Immature natural killer cell (primary cell): Measurements from ENCODE around the gene B3GALNT2. TPM values are rescaled to one million over a fixed set of nuclear protein-coding genes. Genes with fewer than 3 reads are reported as not detected.
A peak's percentile ranks its signal among the peaks of the same experiment; 100 is the strongest.
"Not testable (repeated sequence)": the region's sequence is repeated elsewhere in the genome, so short reads cannot be mapped to it uniquely, and the experiment has no call there.

ENCODE experiments used
- DNase-seq, 3 donors: peaks; one replicate each; pipeline ENCODE4 v3.0.0; 2022; ENCODE audit warnings: mixed read lengths in 1 of 3
- H3K27ac Mint-ChIP-seq, 6 donors: one replicate each; pipeline ENCODE4 v1.8.0; 2020; ENCODE audit warnings: mixed read lengths in 6 of 6, mild to moderate bottlenecking in 5 of 6, inconsistent platforms in 4 of 6, moderate library complexity in 3 of 6
- H3K27me3 Mint-ChIP-seq, 3 donors: one replicate each; pipeline ENCODE4 v1.8.0; 2020 to 2021; ENCODE audit warnings: low read depth in 3 of 3, mild to moderate bottlenecking in 3 of 3, mixed read lengths in 3 of 3, moderate library complexity in 3 of 3, inconsistent platforms in 1 of 3
- H3K36me3 Mint-ChIP-seq, 3 donors: one replicate each; pipeline ENCODE4 v1.8.0; 2020; ENCODE audit warnings: mixed read lengths in 3 of 3, inconsistent platforms in 2 of 3, mild to moderate bottlenecking in 2 of 3
- H3K4me1 Mint-ChIP-seq, 2 donors: one replicate each; pipeline ENCODE4 v1.8.0; 2020; ENCODE audit warnings: inconsistent platforms in 2 of 2, mild to moderate bottlenecking in 2 of 2, mixed read lengths in 2 of 2, moderate library complexity in 1 of 2
- H3K4me3 Mint-ChIP-seq, 5 donors: one replicate each; pipeline ENCODE4 v1.8.0; 2020; ENCODE audit warnings: mild to moderate bottlenecking in 5 of 5, mixed read lengths in 5 of 5, inconsistent platforms in 3 of 5, moderate library complexity in 3 of 5
- H3K9me3 Mint-ChIP-seq, 6 donors: one replicate each; pipeline ENCODE4 v1.8.0; 2020; ENCODE audit warnings: mild to moderate bottlenecking in 6 of 6, mixed read lengths in 6 of 6, inconsistent platforms in 4 of 6, moderate library complexity in 3 of 6
- polyA plus RNA-seq, 3 donors: library from polyadenylated mRNA; unstranded; fragments of 300-500 nt; fragmentation: Illumina TruSeq; gene quantifications; one replicate each; pipeline ENCODE4 v1.2.3, GENCODE V29; 2021

The B3GALNT2 gene
- polyA plus RNA-seq, 3 donors from 2014 or later = 4.0 to 5.2 (median 4.9) TPM

- H3K4me1 Mint-ChIP-seq = peaks cover 4 to 9% of the 10 kb centered on the region in 2 donors
- H3K27ac Mint-ChIP-seq = no peak overlapping the region
- DNase-seq = no peak
- no peak overlapping the region for H3K4me3 Mint-ChIP-seq
- H3K27me3 Mint-ChIP-seq = no peaks in the 10 kb centered on the region
- peaks cover 12 to 22% (median 18%) of the 10 kb centered on the region in 3 donors for H3K36me3 Mint-ChIP-seq
- H3K9me3 Mint-ChIP-seq = no peaks in the 10 kb centered on the region
Observed at GRCh38 chr1:235494531-235494930, 9.7 kb downstream of the B3GALNT2 start.

GRCh38 chr1:235491644-235492043 is 12.6 kb downstream of the B3GALNT2 start:
- Mint-ChIP-seq H3K27me3 (no peaks in the 10 kb centered on the region), H3K9me3 (no peaks in the 10 kb centered on the region), H3K4me3 (no peak overlapping the region), H3K36me3 (peaks cover 12 to 26% (median 23%) of the 10 kb centered on the region in 3 donors), H3K4me1 (peaks cover 4 to 9% of the 10 kb centered on the region in 2 donors), H3K27ac (no peak overlapping the region)
- DNase-seq = no peak

- H3K4me3 Mint-ChIP-seq = no peak overlapping the region
Observed at GRCh38 chr1:235486321-235486720, 17.9 kb downstream of the B3GALNT2 start.

GRCh38 chr1:235485558-235485957 is 18.7 kb downstream of the B3GALNT2 start:
- no peaks in the 10 kb centered on the region for H3K4me1 Mint-ChIP-seq
- H3K4me3 Mint-ChIP-seq = no peak overlapping the region
- H3K27me3 Mint-ChIP-seq = peaks cover 0 to 3% (median 0%) of the 10 kb centered on the region in 3 donors
- H3K27ac Mint-ChIP-seq = no peak overlapping the region
- H3K9me3 Mint-ChIP-seq = no peaks in the 10 kb centered on the region
- H3K36me3 Mint-ChIP-seq = peaks cover 22 to 31% (median 28%) of the 10 kb centered on the region in 3 donors
- DNase-seq = no peak

More at GRCh38 chr1:235486321-235486720, 17.9 kb downstream of the B3GALNT2 start:
- Mint-ChIP-seq H3K4me1 (no peaks in the 10 kb centered on the region), H3K27me3 (peaks cover 0 to 3% (median 0%) of the 10 kb centered on the region in 3 donors), H3K9me3 (no peaks in the 10 kb centered on the region), H3K36me3 (peaks cover 22 to 27% (median 25%) of the 10 kb centered on the region in 3 donors), H3K27ac (no peak overlapping the region)
- no peak for DNase-seq

- Mint-ChIP-seq H3K4me1 (no peaks in the 10 kb centered on the region), H3K9me3 (no peaks in the 10 kb centered on the region), H3K4me3 (no peak overlapping the region), H3K27me3 (peaks cover 0 to 3% (median 0%) of the 10 kb centered on the region in 3 donors), H3K27ac (no peak overlapping the region), H3K36me3 (peaks cover 27 to 46% (median 38%) of the 10 kb centered on the region in 3 donors)
- no peak for DNase-seq
Observed at GRCh38 chr1:235483090-235483489, 21.2 kb downstream of the B3GALNT2 start.

- Mint-ChIP-seq H3K27ac (peak overlapping the region in 1 of 6 donors; percentile 50), H3K4me3 (no peak overlapping the region), H3K4me1 (no peaks in the 10 kb centered on the region), H3K9me3 (no peaks in the 10 kb centered on the region), H3K27me3 (no peaks in the 10 kb centered on the region), H3K36me3 (peaks cover 9 to 16% (median 15%) of the 10 kb centered on the region in 3 donors)
- no peak for DNase-seq
Observed at GRCh38 chr1:235473806-235474205, 30.4 kb downstream of the B3GALNT2 start.

GRCh38 chr1:235470741-235471439 is 33.4 kb downstream of the B3GALNT2 start:
- H3K9me3 Mint-ChIP-seq = no peaks in the 10 kb centered on the region
- no peak for DNase-seq
- H3K4me1 Mint-ChIP-seq = no peaks in the 10 kb centered on the region
- H3K27ac Mint-ChIP-seq = no peak overlapping the region
- H3K4me3 Mint-ChIP-seq = no peak overlapping the region
- H3K27me3 Mint-ChIP-seq = no peaks in the 10 kb centered on the region
- peaks cover 0 to 4% (median 0%) of the 10 kb centered on the region in 3 donors for H3K36me3 Mint-ChIP-seq

- H3K27me3 Mint-ChIP-seq, H3K4me1 Mint-ChIP-seq, H3K9me3 Mint-ChIP-seq, H3K27ac Mint-ChIP-seq, H3K36me3 Mint-ChIP-seq, DNase-seq, H3K4me3 Mint-ChIP-seq: not testable (repeated sequence)
Observed at GRCh38 chr1:235469897-235470296, 34.4 kb downstream of the B3GALNT2 start.

- Mint-ChIP-seq H3K9me3 (no peaks in the 10 kb centered on the region), H3K4me3 (no peak overlapping the region), H3K27ac (no peak overlapping the region), H3K27me3 (no peaks in the 10 kb centered on the region), H3K36me3 (peaks cover 0 to 8% (median 0%) of the 10 kb centered on the region in 3 donors), H3K4me1 (no peaks in the 10 kb centered on the region)
- DNase-seq = no peak
Observed at GRCh38 chr1:235468970-235469369, 35.3 kb downstream of the B3GALNT2 start.

GRCh38 chr1:235468004-235468403 is 36.2 kb downstream of the B3GALNT2 start:
- Mint-ChIP-seq H3K9me3 (no peaks in the 10 kb centered on the region), H3K36me3 (peaks cover 0 to 8% (median 0%) of the 10 kb centered on the region in 3 donors)

GRCh38 chr1:235465066-235465465 is 39.2 kb downstream of the B3GALNT2 start:
- DNase-seq = no peak
- Mint-ChIP-seq H3K9me3 (no peaks in the 10 kb centered on the region), H3K4me3 (no peak overlapping the region), H3K36me3 (peaks cover 0 to 8% (median 0%) of the 10 kb centered on the region in 3 donors), H3K27me3 (no peaks in the 10 kb centered on the region), H3K27ac (no peak overlapping the region), H3K4me1 (peaks cover 14% of the 10 kb centered on the region in 2 donors)

More at GRCh38 chr1:235468004-235468403, 36.2 kb downstream of the B3GALNT2 start:
- Mint-ChIP-seq H3K4me1 (no peaks in the 10 kb centered on the region), H3K4me3 (no peak overlapping the region), H3K27me3 (no peaks in the 10 kb centered on the region), H3K27ac (no peak overlapping the region)
- DNase-seq = no peak

- H3K4me1 Mint-ChIP-seq = peaks cover 14% of the 10 kb centered on the region in 2 donors
- not testable (repeated sequence) for H3K9me3 Mint-ChIP-seq, H3K36me3 Mint-ChIP-seq, DNase-seq, H3K4me3 Mint-ChIP-seq, H3K27me3 Mint-ChIP-seq
- peak overlapping the region in 1 of 6 donors; percentile 21 for H3K27ac Mint-ChIP-seq
Observed at GRCh38 chr1:235462832-235463231, 41.4 kb downstream of the B3GALNT2 start.

GRCh38 chr1:235461954-235462353 is 42.3 kb downstream of the B3GALNT2 start:
- H3K27ac Mint-ChIP-seq = peak overlapping the region in 5 of 6 donors; percentile 15 to 78 (median 63)
- peaks cover 0 to 4% (median 0%) of the 10 kb centered on the region in 3 donors for H3K36me3 Mint-ChIP-seq
- H3K9me3 Mint-ChIP-seq = no peaks in the 10 kb centered on the region

GRCh38 chr1:235460770-235461169 is 43.5 kb downstream of the B3GALNT2 start:
- H3K9me3 Mint-ChIP-seq = no peaks in the 10 kb centered on the region
- no peak overlapping the region for H3K27ac Mint-ChIP-seq
- no peak for DNase-seq
- H3K4me1 Mint-ChIP-seq = peaks cover 14% of the 10 kb centered on the region in 2 donors
- peaks cover 0 to 4% (median 0%) of the 10 kb centered on the region in 3 donors for H3K36me3 Mint-ChIP-seq
- no peaks in the 10 kb centered on the region for H3K27me3 Mint-ChIP-seq
- H3K4me3 Mint-ChIP-seq = no peak overlapping the region

More at GRCh38 chr1:235461954-235462353, 42.3 kb downstream of the B3GALNT2 start:
- DNase-seq = peak; percentile 4 to 16 (median 16)
- no peaks in the 10 kb centered on the region for H3K27me3 Mint-ChIP-seq
- H3K4me1 Mint-ChIP-seq = peaks cover 14% of the 10 kb centered on the region in 2 donors
- H3K4me3 Mint-ChIP-seq = peak overlapping the region in 4 of 5 donors; percentile 33 to 61 (median 43)
